Measurements from ENCODE around the gene BNIP3.

Gene BNIP3

DNA sequence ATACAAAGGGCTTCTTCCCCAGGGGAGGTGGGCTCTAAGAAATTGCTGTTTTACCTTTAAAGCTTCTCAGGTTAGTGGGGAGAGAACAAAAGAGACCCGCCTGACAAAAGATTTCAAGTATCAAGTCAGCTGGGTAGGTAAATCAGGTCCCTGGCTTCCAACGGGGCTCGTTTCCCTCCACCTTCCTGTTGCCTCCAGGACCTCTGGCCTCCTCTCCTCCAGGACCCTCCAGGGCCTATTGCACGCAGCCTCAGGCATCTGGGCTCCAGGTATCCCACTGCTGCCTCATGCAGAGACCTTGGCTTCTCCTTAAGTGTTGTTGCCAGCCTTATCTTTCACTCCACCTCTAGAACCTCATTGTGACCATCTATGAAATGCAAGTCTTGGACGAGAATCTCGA lies 2.9 kb downstream of the BNIP3 start:
- Mint-ChIP-seq H3K27me3 (ENCODE audit: low read depth, poor library complexity) (peaks cover 15% of the 10 kb centered on the region), H3K36me3 (ENCODE audit: low read depth) (peaks cover 72% of the 10 kb centered on the region), H3K4me3 (peak overlapping the region; percentile 93), H3K4me1 (peaks cover 69% of the 10 kb centered on the region), H3K27ac (peak overlapping the region; percentile 64), H3K9me3 (peaks cover 21% of the 10 kb centered on the region)
- TF ChIP-seq CTCF (IDR thresholded peaks at IDR 0.05): no peak
- no peak for DNase-seq

GRCh38 chr10:131978366-131978765 lies 3.4 kb downstream of the BNIP3 start:
- peaks cover 16% of the 10 kb centered on the region for H3K27me3 Mint-ChIP-seq (ENCODE audit: low read depth, poor library complexity)
- TF ChIP-seq CTCF (IDR thresholded peaks at IDR 0.05): no peak
- H3K27ac Mint-ChIP-seq: peak overlapping the region; percentile 64
- H3K4me1 Mint-ChIP-seq: peaks cover 74% of the 10 kb centered on the region
- peak overlapping the region; percentile 93 for H3K4me3 Mint-ChIP-seq
- DNase-seq: no peak
- peaks cover 72% of the 10 kb centered on the region for H3K36me3 Mint-ChIP-seq (ENCODE audit: low read depth)
- peaks cover 16% of the 10 kb centered on the region for H3K9me3 Mint-ChIP-seq

DNA sequence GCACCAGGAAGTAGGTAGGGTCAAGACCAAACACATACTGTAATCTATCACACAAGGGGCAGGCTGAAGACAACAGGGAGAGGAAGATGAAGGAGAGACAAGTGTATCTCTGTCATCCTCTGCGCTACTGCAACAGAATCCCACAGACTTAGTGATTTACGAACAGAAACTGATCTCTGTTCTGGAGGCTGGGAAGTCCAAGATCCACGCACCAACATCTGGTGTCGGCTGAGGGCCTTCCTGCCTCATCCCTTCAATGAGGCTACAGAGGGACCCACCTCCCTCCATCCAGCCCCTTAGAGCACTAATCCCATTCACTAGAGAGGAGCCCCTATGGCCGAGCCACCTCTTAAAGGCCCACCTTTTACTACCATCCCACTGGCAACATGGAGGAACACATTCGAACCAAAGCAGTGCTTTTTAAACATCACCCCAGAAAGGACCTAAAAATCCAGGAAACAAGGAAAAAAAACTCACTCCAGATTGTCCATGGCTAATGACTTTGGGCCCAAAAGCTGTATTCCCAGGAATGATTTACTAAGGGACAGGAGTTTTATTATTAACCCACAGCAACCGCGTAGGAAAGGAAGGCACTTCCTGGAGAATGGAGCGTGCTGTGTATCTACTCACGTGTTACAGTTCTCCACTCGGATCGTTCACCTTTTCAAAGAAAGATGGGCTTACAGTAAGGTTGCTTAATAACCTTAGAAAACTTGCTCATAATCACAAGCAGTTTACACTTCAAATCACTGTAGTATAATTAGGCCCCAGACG lies 4.2 kb downstream of the BNIP3 start:
- H3K4me3 Mint-ChIP-seq: peak overlapping the region; percentile 93
- H3K27me3 Mint-ChIP-seq (ENCODE audit: low read depth, poor library complexity): peaks cover 11% of the 10 kb centered on the region
- H3K36me3 Mint-ChIP-seq (ENCODE audit: low read depth): peaks cover 73% of the 10 kb centered on the region
- no peak for DNase-seq
- peaks cover 83% of the 10 kb centered on the region for H3K4me1 Mint-ChIP-seq
- H3K27ac Mint-ChIP-seq: peak overlapping the region; percentile 83
- TF ChIP-seq CTCF (IDR thresholded peaks at IDR 0.05): no peak
- H3K9me3 Mint-ChIP-seq: peaks cover 9% of the 10 kb centered on the region

- peaks cover 11% of the 10 kb centered on the region for H3K27me3 Mint-ChIP-seq (ENCODE audit: low read depth, poor library complexity)
- H3K36me3 Mint-ChIP-seq (ENCODE audit: low read depth): peaks cover 91% of the 10 kb centered on the region
- no peak overlapping the region for H3K4me3 Mint-ChIP-seq
- peaks cover 9% of the 10 kb centered on the region for H3K9me3 Mint-ChIP-seq
- DNase-seq: no peak
- TF ChIP-seq CTCF (IDR thresholded peaks at IDR 0.05): no peak
- H3K4me1 Mint-ChIP-seq: peaks cover 92% of the 10 kb centered on the region
- no peak overlapping the region for H3K27ac Mint-ChIP-seq
These were observed 5.9 kb downstream of the BNIP3 start for GRCh38 chr10:131975796-131976195.

GRCh38 chr10:131975003-131975402 lies 6.7 kb downstream of the BNIP3 start:
- Mint-ChIP-seq H3K27me3 (ENCODE audit: low read depth, poor library complexity) (peaks cover 8% of the 10 kb centered on the region), H3K4me1 (peaks cover 96% of the 10 kb centered on the region), H3K9me3 (peaks cover 9% of the 10 kb centered on the region), H3K36me3 (ENCODE audit: low read depth) (peaks cover 98% of the 10 kb centered on the region), H3K27ac (peak overlapping the region; percentile 84), H3K4me3 (no peak overlapping the region)
- TF ChIP-seq CTCF (IDR thresholded peaks at IDR 0.05): no peak
- DNase-seq: no peak

All from nephron progenitor cell (in vitro differentiated cells).